A673 (cell line): ENCODE data around the gene OR51L1. TPM values are rescaled to one million over a fixed set of nuclear protein-coding genes. Genes with fewer than 3 reads are reported as not detected.

Experiments used
- BruUV-seq: library from RNA; stranded (reverse); fragments of 400-500 nt; replicated peaks from 2 replicates; lab custom pipeline; 2021; lab: Mats Ljungman, UMichigan
- CTCF ChIA-PET: fragments of 300-600 bp; sonication (Branson Sonifier 250); formaldehyde crosslinking; loops from one replicate; lab custom pipeline; 2022; ENCODE audit warnings: antibody characterized with exemption; lab: Charles Lee
- POLR2A ChIA-PET: fragments of 300-600 bp; sonication (Branson Sonifier 250); formaldehyde crosslinking; loops from one replicate; lab custom pipeline; 2022; ENCODE audit warnings: antibody characterized with exemption; ENCODE audit not compliant: low non-redundant PET; lab: Charles Lee
- DNase-seq: peaks from one replicate; pipeline ENCODE4 v3.0.0-alpha.2; 2015; ENCODE audit warnings: low spot score
- H3K27ac ChIP-seq: fragments of 200-600 bp; sonication (generic); 2 replicates; pipeline ENCODE4 v1.5.1; 2016; ENCODE audit warnings: mixed run types, low read depth, mild to moderate bottlenecking, mixed read lengths, antibody characterized with exemption, low read length; ENCODE audit not compliant: poor library complexity, severe bottlenecking
- H3K27me3 ChIP-seq: fragments of 200-600 bp; sonication (generic); replicated peaks from 2 replicates; pipeline ENCODE4 v1.6.1; 2017; ENCODE audit warnings: mixed run types, low read depth, mild to moderate bottlenecking, mixed read lengths, antibody characterized with exemption, low read length; ENCODE audit not compliant: insufficient read depth, poor library complexity
- H3K36me3 ChIP-seq: fragments of 200-600 bp; sonication (generic); 2 replicates; pipeline ENCODE4 v1.6.1; 2016; ENCODE audit warnings: mixed run types, mild to moderate bottlenecking, mixed read lengths, antibody characterized with exemption, low read length; ENCODE audit not compliant: insufficient read depth, poor library complexity, severe bottlenecking
- H3K4me1 ChIP-seq: fragments of 200-600 bp; sonication (generic); 2 replicates; pipeline ENCODE4 v1.6.1; 2017; ENCODE audit warnings: mixed run types, mild to moderate bottlenecking, mixed read lengths, antibody characterized with exemption, low read length; ENCODE audit not compliant: insufficient read depth, poor library complexity, severe bottlenecking
- H3K4me3 ChIP-seq: fragments of 200-600 bp; sonication (generic); 2 replicates; pipeline ENCODE4 v1.5.1; 2016; ENCODE audit warnings: low read depth, mixed run types, mild to moderate bottlenecking, mixed read lengths, low read length; ENCODE audit not compliant: poor library complexity, severe bottlenecking
- H3K9me3 ChIP-seq: fragments of 200-600 bp; sonication (generic); 2 replicates; pipeline ENCODE4 v1.6.1; 2016; ENCODE audit warnings: mixed run types, low read depth, mild to moderate bottlenecking, mixed read lengths, antibody characterized with exemption, low read length; ENCODE audit not compliant: poor library complexity, severe bottlenecking
- CTCF ChIP-seq: fragments of 300-800, 200-600 bp; sonication (generic); conservative IDR thresholded peaks from 2 replicates; pipeline ENCODE4 v1.5.1; 2017; ENCODE audit warnings: low read depth, mild to moderate bottlenecking, antibody characterized with exemption, low read length, moderate library complexity, mixed read lengths
- EZH2 ChIP-seq: fragments of 200-600 bp; sonication (generic); IDR thresholded peaks from 2 replicates; pipeline ENCODE4 v1.6.1; 2017; ENCODE audit warnings: borderline replicate concordance, low read depth, mild to moderate bottlenecking, mixed read lengths, antibody characterized with exemption, low read length; ENCODE audit not compliant: poor library complexity, severe bottlenecking
- intact Hi-C: fragments of 100-400 bp; cut with micrococcal nuclease; formaldehyde crosslinking; loops from one replicate; pipeline ENCODE4 v1.10.0; 2022; ENCODE audit not compliant: unreplicated experiment
- total RNA-seq: library from RNA; stranded (reverse); gene quantifications from 2 replicates; pipeline ENCODE4 v1.2.3, GENCODE V29; 2021

The OR51L1 gene
- total RNA-seq, 1 experiment from 2014 or later = not detected

GRCh38 chr11:5011254-5011653 lies 16.6 kb downstream of the OR51L1 start:
- H3K9me3 ChIP-seq = no peaks in the 10 kb centered on the region
- intact Hi-C loops = no loop called here
- H3K27me3 ChIP-seq = no peaks in the 10 kb centered on the region
- ChIA-PET CTCF (no interaction called here), POLR2A (no interaction called here)
- TF ChIP-seq EZH2 (no peak), CTCF (no peak)
- H3K4me3 ChIP-seq = no peak overlapping the region
- H3K4me1 ChIP-seq = no peaks in the 10 kb centered on the region
- H3K27ac ChIP-seq = no peak overlapping the region
- DNase-seq = no peak
- no peaks in the 10 kb centered on the region for H3K36me3 ChIP-seq
- BruUV-seq = no TSS peak

GRCh38 chr11:5013012-5013411 lies 18.4 kb downstream of the OR51L1 start:
- H3K27ac ChIP-seq = no peak overlapping the region
- ChIA-PET CTCF (no interaction called here), POLR2A (no interaction called here)
- H3K4me3 ChIP-seq = no peak overlapping the region
- no peak for TF ChIP-seq CTCF
- no peak for TF ChIP-seq EZH2
- intact Hi-C loops = no loop called here
- no peaks in the 10 kb centered on the region for H3K4me1 ChIP-seq
- H3K36me3 ChIP-seq = no peaks in the 10 kb centered on the region
- H3K27me3 ChIP-seq = no peaks in the 10 kb centered on the region
- H3K9me3 ChIP-seq = no peaks in the 10 kb centered on the region
- no peak for DNase-seq
- no TSS peak for BruUV-seq

GRCh38 chr11:5021996-5022395 lies 27.3 kb downstream of the OR51L1 start:
- Histone ChIP-seq H3K9me3 (no peaks in the 10 kb centered on the region), H3K27ac (no peak overlapping the region), H3K27me3 (no peaks in the 10 kb centered on the region), H3K4me3 (no peak overlapping the region), H3K36me3 (no peaks in the 10 kb centered on the region), H3K4me1 (no peaks in the 10 kb centered on the region)
- no TSS peak for BruUV-seq
- ChIA-PET POLR2A (no interaction called here), CTCF (no interaction called here)
- TF ChIP-seq EZH2 (no peak), CTCF (no peak)
- no peak for DNase-seq
- intact Hi-C loops = no loop called here
